Panc1 (cell line): ENCODE measurements around the gene DEFB108B.
"Not testable (repeated sequence)": the region's sequence is repeated elsewhere in the genome, so short reads cannot be mapped to it uniquely, and the experiment has no call there.

ENCODE experiments used
- POLR2AphosphoS5 ChIP-seq: IDR thresholded peaks from 2 replicates; pipeline ENCODE4 v1.6.1; 2012; ENCODE audit warnings: mild to moderate bottlenecking, low read depth, low read length, moderate library complexity
- TF ChIP-seq, protein P1 (sequence below): fragments of 450-650 bp; IDR thresholded peaks from 2 replicates; pipeline ENCODE4 v1.5.1; 2017; ENCODE audit warnings: mild to moderate bottlenecking
- TF ChIP-seq, protein P2 (sequence below), 2 experiments: IDR thresholded peaks; 2 replicates each; pipeline ENCODE4 v1.6.1; 2011 to 2012; ENCODE audit warnings: low read depth in 2 of 2, control low read depth in 1 of 2, low read length in 1 of 2, mild to moderate bottlenecking in 1 of 2, moderate library complexity in 1 of 2; ENCODE audit not compliant: insufficient read depth in 1 of 2

DNA sequence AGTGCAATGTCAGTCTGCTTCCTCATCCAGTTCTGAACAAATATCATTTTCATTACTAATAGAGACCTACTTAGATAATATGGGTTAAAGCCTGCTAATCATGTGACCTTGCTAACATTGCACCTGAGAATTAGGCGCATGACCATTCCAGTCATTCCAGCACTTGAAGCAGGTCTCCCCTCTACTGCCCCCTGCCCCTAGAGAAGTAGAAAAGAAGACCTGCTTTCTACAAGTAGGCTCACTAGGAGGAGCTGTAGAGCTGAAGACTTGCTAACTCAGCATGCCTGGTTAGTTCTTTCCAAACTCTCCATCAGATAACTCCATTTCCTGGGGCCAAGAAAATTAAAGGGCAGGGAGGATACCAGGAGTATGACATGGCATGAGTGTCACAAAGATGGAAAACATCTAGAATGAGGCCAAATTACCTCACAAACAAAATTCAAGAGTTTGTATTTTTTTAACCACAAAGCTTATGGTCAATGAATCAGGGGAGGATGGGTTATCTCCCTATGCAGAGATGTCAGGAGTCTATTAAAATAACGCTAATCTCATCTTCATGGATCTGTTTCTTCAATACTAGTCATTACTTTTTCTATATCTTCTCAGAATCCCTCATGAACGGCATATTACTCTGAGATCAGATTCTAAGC lies 31.1 kb downstream of the DEFB108B start:
- TF ChIP-seq, protein P1, sequence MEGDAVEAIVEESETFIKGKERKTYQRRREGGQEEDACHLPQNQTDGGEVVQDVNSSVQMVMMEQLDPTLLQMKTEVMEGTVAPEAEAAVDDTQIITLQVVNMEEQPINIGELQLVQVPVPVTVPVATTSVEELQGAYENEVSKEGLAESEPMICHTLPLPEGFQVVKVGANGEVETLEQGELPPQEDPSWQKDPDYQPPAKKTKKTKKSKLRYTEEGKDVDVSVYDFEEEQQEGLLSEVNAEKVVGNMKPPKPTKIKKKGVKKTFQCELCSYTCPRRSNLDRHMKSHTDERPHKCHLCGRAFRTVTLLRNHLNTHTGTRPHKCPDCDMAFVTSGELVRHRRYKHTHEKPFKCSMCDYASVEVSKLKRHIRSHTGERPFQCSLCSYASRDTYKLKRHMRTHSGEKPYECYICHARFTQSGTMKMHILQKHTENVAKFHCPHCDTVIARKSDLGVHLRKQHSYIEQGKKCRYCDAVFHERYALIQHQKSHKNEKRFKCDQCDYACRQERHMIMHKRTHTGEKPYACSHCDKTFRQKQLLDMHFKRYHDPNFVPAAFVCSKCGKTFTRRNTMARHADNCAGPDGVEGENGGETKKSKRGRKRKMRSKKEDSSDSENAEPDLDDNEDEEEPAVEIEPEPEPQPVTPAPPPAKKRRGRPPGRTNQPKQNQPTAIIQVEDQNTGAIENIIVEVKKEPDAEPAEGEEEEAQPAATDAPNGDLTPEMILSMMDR = peak; percentile 93
- not testable (repeated sequence) for TF ChIP-seq POLR2AphosphoS5
- TF ChIP-seq, protein P2, sequence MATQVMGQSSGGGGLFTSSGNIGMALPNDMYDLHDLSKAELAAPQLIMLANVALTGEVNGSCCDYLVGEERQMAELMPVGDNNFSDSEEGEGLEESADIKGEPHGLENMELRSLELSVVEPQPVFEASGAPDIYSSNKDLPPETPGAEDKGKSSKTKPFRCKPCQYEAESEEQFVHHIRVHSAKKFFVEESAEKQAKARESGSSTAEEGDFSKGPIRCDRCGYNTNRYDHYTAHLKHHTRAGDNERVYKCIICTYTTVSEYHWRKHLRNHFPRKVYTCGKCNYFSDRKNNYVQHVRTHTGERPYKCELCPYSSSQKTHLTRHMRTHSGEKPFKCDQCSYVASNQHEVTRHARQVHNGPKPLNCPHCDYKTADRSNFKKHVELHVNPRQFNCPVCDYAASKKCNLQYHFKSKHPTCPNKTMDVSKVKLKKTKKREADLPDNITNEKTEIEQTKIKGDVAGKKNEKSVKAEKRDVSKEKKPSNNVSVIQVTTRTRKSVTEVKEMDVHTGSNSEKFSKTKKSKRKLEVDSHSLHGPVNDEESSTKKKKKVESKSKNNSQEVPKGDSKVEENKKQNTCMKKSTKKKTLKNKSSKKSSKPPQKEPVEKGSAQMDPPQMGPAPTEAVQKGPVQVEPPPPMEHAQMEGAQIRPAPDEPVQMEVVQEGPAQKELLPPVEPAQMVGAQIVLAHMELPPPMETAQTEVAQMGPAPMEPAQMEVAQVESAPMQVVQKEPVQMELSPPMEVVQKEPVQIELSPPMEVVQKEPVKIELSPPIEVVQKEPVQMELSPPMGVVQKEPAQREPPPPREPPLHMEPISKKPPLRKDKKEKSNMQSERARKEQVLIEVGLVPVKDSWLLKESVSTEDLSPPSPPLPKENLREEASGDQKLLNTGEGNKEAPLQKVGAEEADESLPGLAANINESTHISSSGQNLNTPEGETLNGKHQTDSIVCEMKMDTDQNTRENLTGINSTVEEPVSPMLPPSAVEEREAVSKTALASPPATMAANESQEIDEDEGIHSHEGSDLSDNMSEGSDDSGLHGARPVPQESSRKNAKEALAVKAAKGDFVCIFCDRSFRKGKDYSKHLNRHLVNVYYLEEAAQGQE (IDR thresholded peaks at IDR 0.05; ENCODE audit: insufficient read depth in 1 of 2, low read depth in 2 of 2, low read length in 1 of 2) = not testable (repeated sequence)
